HepG2 (cell line): ENCODE results near the gene TP53TG5. TPM values are rescaled to one million over a fixed set of nuclear protein-coding genes. Genes with fewer than 3 reads are reported as not detected.
A peak's percentile ranks its signal among the peaks of the same experiment; 100 is the strongest.

Experiments
- ASH2L ChIP-seq: fragments of 300-600, 200-600 bp; sonication (generic); IDR thresholded peaks from 2 replicates; pipeline ENCODE4 v1.7.0; 2017; ENCODE audit warnings: low read depth, mild to moderate bottlenecking, moderate library complexity, mixed read lengths, low read length; ENCODE audit not compliant: insufficient read length
- DPF2 ChIP-seq: sonication (generic); formaldehyde crosslinking; IDR thresholded peaks from 2 replicates; pipeline ENCODE4 v1.4.0; 2020; ENCODE audit warnings: mild to moderate bottlenecking, low read depth, missing genetic modification reagents, borderline replicate concordance
- DZIP1 ChIP-seq: sonication (generic); formaldehyde crosslinking; IDR thresholded peaks from 2 replicates; pipeline ENCODE4 v1.5.0; 2020; ENCODE audit warnings: mild to moderate bottlenecking, missing genetic modification reagents
- HOXA7 ChIP-seq: sonication (generic); formaldehyde crosslinking; IDR thresholded peaks from 2 replicates; pipeline ENCODE4 v1.8.1; 2022; ENCODE audit warnings: mild to moderate bottlenecking, missing genetic modification reagents, moderate library complexity
- KMT2B ChIP-seq: IDR thresholded peaks from 2 replicates; pipeline ENCODE4 v1.6.1; 2016; ENCODE audit warnings: missing genetic modification reagents, missing compliant biosample characterization
- MAX ChIP-seq: IDR thresholded peaks from 2 replicates; pipeline ENCODE4 v1.6.1; 2012; ENCODE audit warnings: inconsistent platforms
- PHF8 ChIP-seq: sonication (generic); formaldehyde crosslinking; IDR thresholded peaks from 2 replicates; pipeline ENCODE4 v1.5.0; 2020; ENCODE audit warnings: missing genetic modification reagents
- RAD51 ChIP-seq: fragments of 450-650 bp; IDR thresholded peaks from 2 replicates; pipeline ENCODE4 v1.6.1; 2016; ENCODE audit warnings: borderline replicate concordance
- RFXANK ChIP-seq: IDR thresholded peaks from 2 replicates; pipeline ENCODE4 v1.6.1; 2016
- SOX6 ChIP-seq, 2 experiments: fragments of 450-650 bp in 1 of 2; sonication (generic) in 1 of 2; formaldehyde crosslinking in 1 of 2; IDR thresholded peaks; 2 replicates each; pipeline versions ENCODE4 v1.4.0 to v1.6.1; 2017 to 2020; ENCODE audit warnings: antibody characterized with exemption in 1 of 2, mild to moderate bottlenecking in 1 of 2, missing genetic modification reagents in 1 of 2
- ZNF205 ChIP-seq: IDR thresholded peaks from 2 replicates; pipeline ENCODE4 v1.6.1; 2018; ENCODE audit warnings: missing biosample characterization, missing genetic modification reagents
- ZNF350 ChIP-seq: sonication (generic); formaldehyde crosslinking; IDR thresholded peaks from 2 replicates; pipeline ENCODE4 v1.4.0; 2020; ENCODE audit warnings: mild to moderate bottlenecking, low read depth, missing genetic modification reagents, borderline replicate concordance
- ZNF362 ChIP-seq: sonication (generic); formaldehyde crosslinking; IDR thresholded peaks from 2 replicates; pipeline ENCODE4 v1.4.0; 2020; ENCODE audit warnings: missing genetic modification reagents, mild to moderate bottlenecking, borderline replicate concordance
- ZNF577 ChIP-seq: sonication (generic); formaldehyde crosslinking; IDR thresholded peaks from 2 replicates; pipeline ENCODE4 v1.4.0; 2020; ENCODE audit warnings: mild to moderate bottlenecking, low read depth, missing genetic modification reagents, borderline replicate concordance
- ZNF616 ChIP-seq: sonication (generic); formaldehyde crosslinking; IDR thresholded peaks from 2 replicates; pipeline ENCODE4 v1.5.0; 2020; ENCODE audit warnings: low read depth, mild to moderate bottlenecking, missing genetic modification reagents
- polyA plus RNA-seq, 8 experiments: library from polyadenylated mRNA; depleted of rRNA in 3 of 8; stranded (reverse) in 7 of 8; unstranded in 1 of 8; fragments of >200 nt; fragmentation: Illumina TruSeq in 4 of 8; extraction: Trizol in 4 of 8; gene quantifications; 2 replicates each; pipeline versions ENCODE4 v1.2.1 to v1.2.3, GENCODE V29; 2011 to 2016; ENCODE audit warnings: low read depth in 4 of 8, missing spikeins in 1 of 8, mixed read lengths in 1 of 8; ENCODE audit not compliant: insufficient read depth in 1 of 8
- total RNA-seq, 5 experiments: library from RNA; depleted of rRNA; stranded (reverse); fragments of >200 nt; fragmentation: Illumina TruSeq; extraction: Trizol; gene quantifications; 2 replicates each; pipeline ENCODE4 v1.2.3, GENCODE V29; 2016; ENCODE audit warnings: low read depth in 1 of 5
- TF ChIP-seq, protein P1 (sequence below), 2 experiments: IDR thresholded peaks; 2 replicates each; pipeline ENCODE4 v1.6.1; 2011 to 2012; ENCODE audit warnings: low read length in 2 of 2, borderline replicate concordance in 1 of 2, low read depth in 1 of 2, mild to moderate bottlenecking in 1 of 2, moderate library complexity in 1 of 2
- TF ChIP-seq, protein P2 (sequence below): sonication (generic); formaldehyde crosslinking; IDR thresholded peaks from 2 replicates; pipeline ENCODE4 v1.4.0; 2020; ENCODE audit warnings: mild to moderate bottlenecking, missing genetic modification reagents

TP53TG5 gene
- total and polyA plus RNA-seq, 2 of the 13 experiments (the other 11 are each of a cell fraction or from before 2014, with no cell fraction given): 0.11 TPM; not detected in 1

DNA sequence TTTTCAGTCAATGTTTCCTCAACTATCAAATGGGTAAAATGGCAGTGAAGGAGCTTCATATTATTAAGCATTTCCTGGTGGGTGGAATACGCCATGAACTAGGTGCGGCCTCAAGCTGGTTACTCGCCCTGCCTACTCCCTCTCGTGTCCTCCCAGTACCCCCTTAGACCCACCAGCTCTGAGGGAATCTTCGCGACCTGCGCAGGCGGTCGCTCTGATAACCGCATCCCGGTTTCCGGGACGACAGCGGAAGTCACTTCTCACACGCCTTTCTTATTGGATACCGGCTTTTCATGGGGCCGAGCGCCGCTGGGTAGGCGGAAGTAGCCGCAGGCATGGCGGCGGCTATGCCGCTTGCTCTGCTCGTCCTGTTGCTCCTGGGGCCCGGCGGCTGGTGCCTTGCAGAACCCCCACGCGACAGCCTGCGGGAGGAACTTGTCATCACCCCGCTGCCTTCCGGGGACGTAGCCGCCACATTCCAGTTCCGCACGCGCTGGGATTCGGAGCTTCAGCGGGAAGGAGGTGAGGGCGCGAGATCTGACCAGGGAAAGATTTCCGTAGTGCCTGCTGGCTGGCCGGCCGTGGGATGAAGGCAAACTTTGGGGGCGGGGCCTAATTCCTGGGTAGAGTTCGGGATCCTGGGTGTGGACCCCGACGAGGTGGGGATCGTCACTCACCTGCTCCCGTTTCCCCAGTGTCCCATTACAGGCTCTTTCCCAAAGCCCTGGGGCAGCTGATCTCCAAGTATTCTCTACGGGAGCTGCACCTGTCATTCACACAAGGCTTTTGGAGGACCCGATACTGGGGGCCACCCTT lies 37.9 kb upstream of the TP53TG5 start, which contains the start of gene PIGT (continued):
- TF ChIP-seq, protein P1, sequence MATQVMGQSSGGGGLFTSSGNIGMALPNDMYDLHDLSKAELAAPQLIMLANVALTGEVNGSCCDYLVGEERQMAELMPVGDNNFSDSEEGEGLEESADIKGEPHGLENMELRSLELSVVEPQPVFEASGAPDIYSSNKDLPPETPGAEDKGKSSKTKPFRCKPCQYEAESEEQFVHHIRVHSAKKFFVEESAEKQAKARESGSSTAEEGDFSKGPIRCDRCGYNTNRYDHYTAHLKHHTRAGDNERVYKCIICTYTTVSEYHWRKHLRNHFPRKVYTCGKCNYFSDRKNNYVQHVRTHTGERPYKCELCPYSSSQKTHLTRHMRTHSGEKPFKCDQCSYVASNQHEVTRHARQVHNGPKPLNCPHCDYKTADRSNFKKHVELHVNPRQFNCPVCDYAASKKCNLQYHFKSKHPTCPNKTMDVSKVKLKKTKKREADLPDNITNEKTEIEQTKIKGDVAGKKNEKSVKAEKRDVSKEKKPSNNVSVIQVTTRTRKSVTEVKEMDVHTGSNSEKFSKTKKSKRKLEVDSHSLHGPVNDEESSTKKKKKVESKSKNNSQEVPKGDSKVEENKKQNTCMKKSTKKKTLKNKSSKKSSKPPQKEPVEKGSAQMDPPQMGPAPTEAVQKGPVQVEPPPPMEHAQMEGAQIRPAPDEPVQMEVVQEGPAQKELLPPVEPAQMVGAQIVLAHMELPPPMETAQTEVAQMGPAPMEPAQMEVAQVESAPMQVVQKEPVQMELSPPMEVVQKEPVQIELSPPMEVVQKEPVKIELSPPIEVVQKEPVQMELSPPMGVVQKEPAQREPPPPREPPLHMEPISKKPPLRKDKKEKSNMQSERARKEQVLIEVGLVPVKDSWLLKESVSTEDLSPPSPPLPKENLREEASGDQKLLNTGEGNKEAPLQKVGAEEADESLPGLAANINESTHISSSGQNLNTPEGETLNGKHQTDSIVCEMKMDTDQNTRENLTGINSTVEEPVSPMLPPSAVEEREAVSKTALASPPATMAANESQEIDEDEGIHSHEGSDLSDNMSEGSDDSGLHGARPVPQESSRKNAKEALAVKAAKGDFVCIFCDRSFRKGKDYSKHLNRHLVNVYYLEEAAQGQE (IDR thresholded peaks at IDR 0.05; ENCODE audit: borderline replicate concordance in 1 of 2, low read depth in 1 of 2, low read length in 2 of 2): peak in 1 of 2 experiments; percentile 53; a peak in 1 of 4 replicates
- 0 out of 2 replicates have a peak, but pooled peaks have one; percentile 85 for TF ChIP-seq DZIP1
- TF ChIP-seq RFXANK: peak; percentile 84; the same call in 1 of the 2 replicates
- peak; percentile 94 for TF ChIP-seq KMT2B (CRISPR knock-in tag)
- TF ChIP-seq ZNF362 (CRISPR knock-in tag): no peak
- TF ChIP-seq DPF2 (CRISPR knock-in tag): no peak
- TF ChIP-seq ZNF577 (CRISPR knock-in tag): no peak
- peak; percentile 100 for TF ChIP-seq PHF8
- 0 out of 2 replicates have a peak, but pooled peaks have one; percentile 38 for TF ChIP-seq ZNF205
- TF ChIP-seq ZNF350 (CRISPR knock-in tag): peak; percentile 99
- peak; percentile 98 for TF ChIP-seq ASH2L
- TF ChIP-seq ZNF616 (CRISPR knock-in tag): no peak
- TF ChIP-seq MAX: peak; percentile 88
- TF ChIP-seq, protein P2, sequence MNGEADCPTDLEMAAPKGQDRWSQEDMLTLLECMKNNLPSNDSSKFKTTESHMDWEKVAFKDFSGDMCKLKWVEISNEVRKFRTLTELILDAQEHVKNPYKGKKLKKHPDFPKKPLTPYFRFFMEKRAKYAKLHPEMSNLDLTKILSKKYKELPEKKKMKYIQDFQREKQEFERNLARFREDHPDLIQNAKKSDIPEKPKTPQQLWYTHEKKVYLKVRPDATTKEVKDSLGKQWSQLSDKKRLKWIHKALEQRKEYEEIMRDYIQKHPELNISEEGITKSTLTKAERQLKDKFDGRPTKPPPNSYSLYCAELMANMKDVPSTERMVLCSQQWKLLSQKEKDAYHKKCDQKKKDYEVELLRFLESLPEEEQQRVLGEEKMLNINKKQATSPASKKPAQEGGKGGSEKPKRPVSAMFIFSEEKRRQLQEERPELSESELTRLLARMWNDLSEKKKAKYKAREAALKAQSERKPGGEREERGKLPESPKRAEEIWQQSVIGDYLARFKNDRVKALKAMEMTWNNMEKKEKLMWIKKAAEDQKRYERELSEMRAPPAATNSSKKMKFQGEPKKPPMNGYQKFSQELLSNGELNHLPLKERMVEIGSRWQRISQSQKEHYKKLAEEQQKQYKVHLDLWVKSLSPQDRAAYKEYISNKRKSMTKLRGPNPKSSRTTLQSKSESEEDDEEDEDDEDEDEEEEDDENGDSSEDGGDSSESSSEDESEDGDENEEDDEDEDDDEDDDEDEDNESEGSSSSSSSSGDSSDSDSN (CRISPR knock-in tag): peak; percentile 78
- TF ChIP-seq RAD51: no peak
- no peak for TF ChIP-seq SOX6 (IDR thresholded peaks at IDR 0.05)
- peak; percentile 59 for TF ChIP-seq SOX6 (CRISPR knock-in tag; IDR thresholded peaks at IDR 0.05)
- TF ChIP-seq HOXA7 (CRISPR knock-in tag): no peak
